Activated CD8-positive, alpha-beta memory T cell treated with anti-CD3 and anti-CD28 coated beads, Interleukin-2, amount 10 ng/mL, durations not matched to agents 7 days and 5 days (primary cell): ENCODE results near the gene ITPR2. TPM values are rescaled to one million over a fixed set of nuclear protein-coding genes. Genes with fewer than 3 reads are reported as not detected.

ENCODE experiments used
- ATAC-seq: fragments of 150-1000 bp; cut with Tn5 transposase; one replicate; pipeline ENCODE4 v1.10.0; 2021; ENCODE audit warnings: moderate library complexity
- CTCF ChIA-PET: fragments of 350-600 bp; sonication (Branson Sonifier 250); formaldehyde crosslinking; loops from one replicate; lab custom pipeline; 2021; ENCODE audit warnings: antibody characterized with exemption; lab: Charles Lee
- DNase-seq: peaks from one replicate; pipeline ENCODE4 v3.0.0-alpha.2; 2020
- H3K27ac Mint-ChIP-seq: one replicate; pipeline ENCODE4 v1.8.0; 2021; ENCODE audit warnings: mild to moderate bottlenecking, mixed read lengths
- H3K27me3 Mint-ChIP-seq: one replicate; pipeline ENCODE4 v1.8.0; 2021; ENCODE audit warnings: mixed read lengths
- H3K36me3 Mint-ChIP-seq: one replicate; pipeline ENCODE4 v1.8.0; 2021; ENCODE audit warnings: mild to moderate bottlenecking, mixed read lengths
- H3K4me1 Mint-ChIP-seq: one replicate; pipeline ENCODE4 v1.8.0; 2021; ENCODE audit warnings: mixed read lengths
- H3K4me3 Mint-ChIP-seq: one replicate; pipeline ENCODE4 v1.8.0; 2021; ENCODE audit warnings: mild to moderate bottlenecking, moderate library complexity, mixed read lengths
- H3K9me3 Mint-ChIP-seq: one replicate; pipeline ENCODE4 v1.8.0; 2022; ENCODE audit warnings: low read depth, mixed read lengths
- total RNA-seq, 2 experiments: library from RNA; stranded (reverse); gene quantifications; one replicate each; pipeline ENCODE4 v1.2.3, GENCODE V29; 2021

The ITPR2 gene
- total RNA-seq, 2 experiments from 2014 or later: 31.1 to 37.7 TPM

DNA sequence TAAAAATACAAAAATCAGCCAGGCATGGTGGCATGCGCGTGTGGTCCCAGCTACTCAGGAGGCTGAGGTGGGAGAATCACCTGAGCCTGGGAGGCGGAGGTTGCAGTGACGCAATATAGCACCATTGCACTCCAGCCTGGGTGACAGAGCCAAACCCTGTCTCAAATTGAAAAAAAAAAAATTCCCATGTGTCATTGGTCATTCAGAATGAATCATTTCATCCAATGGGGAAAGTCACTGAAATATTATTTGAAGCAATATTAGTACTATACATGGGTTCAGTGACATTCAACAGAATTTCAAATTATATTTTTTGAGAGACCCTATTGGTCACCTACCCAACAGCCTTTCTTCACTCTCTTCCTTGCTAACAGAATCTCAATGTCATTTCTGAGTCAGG lies 276.1 kb downstream of the ITPR2 start:
- no peak overlapping the region for H3K27ac Mint-ChIP-seq
- peaks cover 18% of the 10 kb centered on the region for H3K4me1 Mint-ChIP-seq
- CTCF ChIA-PET: interaction anchor here (0.6 kb wide), 1 partner anchor 95 kb away, joined by 3 read pairs; no protein-coding TSS in a partner anchor
- no peak for DNase-seq
- no peak overlapping the region for H3K4me3 Mint-ChIP-seq
- no peaks in the 10 kb centered on the region for H3K27me3 Mint-ChIP-seq
- H3K36me3 Mint-ChIP-seq: peaks cover 15% of the 10 kb centered on the region
- H3K9me3 Mint-ChIP-seq: no peaks in the 10 kb centered on the region
- no peak for ATAC-seq

DNA sequence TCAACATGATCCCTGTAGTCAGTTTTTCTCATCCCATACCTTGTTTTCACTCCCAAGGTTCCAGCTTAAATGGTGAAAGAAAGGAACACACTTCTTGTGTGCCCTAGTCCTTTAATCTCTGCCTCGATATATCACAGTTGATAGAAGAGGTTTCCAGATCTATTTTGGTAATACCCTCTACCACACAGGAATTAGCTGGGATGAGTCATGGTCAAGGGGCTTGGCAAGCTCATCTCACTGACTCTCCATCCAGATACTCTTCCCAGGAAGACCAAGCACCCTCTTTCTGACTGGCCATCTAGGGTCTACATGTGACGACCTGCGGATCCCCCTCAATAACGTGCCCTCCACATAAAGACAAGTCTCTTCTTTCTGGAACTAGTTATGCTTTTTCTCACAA lies 277.9 kb downstream of the ITPR2 start:
- Mint-ChIP-seq H3K4me3 (no peak overlapping the region), H3K9me3 (no peaks in the 10 kb centered on the region), H3K36me3 (peaks cover 20% of the 10 kb centered on the region)

DNA sequence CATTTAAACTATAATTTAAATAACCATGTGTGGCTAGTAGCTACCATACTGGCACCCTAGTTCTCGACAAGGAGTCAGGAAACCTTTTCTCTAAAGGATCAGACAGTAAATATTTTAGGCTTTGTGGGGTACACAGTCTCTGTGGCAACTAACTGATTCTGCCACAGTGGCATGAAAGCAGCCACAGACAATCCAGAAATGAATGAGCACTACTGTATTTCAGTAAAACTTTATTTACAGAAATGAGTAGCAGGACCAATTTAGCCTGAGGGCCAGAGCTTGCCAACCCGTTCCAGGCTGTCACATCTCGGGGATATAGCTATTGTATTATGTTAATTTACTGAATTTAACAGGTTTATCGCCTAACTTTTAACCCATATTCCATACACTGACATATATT lies 278.7 kb downstream of the ITPR2 start:
- CTCF ChIA-PET: interaction anchor here (1.5 kb wide), 1 partner anchor 13 kb away, joined by 3 read pairs; no protein-coding TSS in a partner anchor
- no peaks in the 10 kb centered on the region for H3K27me3 Mint-ChIP-seq

More for the DNA sequence above, 277.9 kb downstream of the ITPR2 start:
- Mint-ChIP-seq H3K27ac (no peak overlapping the region), H3K4me1 (peaks cover 20% of the 10 kb centered on the region), H3K27me3 (no peaks in the 10 kb centered on the region)
- DNase-seq (no peak), ATAC-seq (no peak)
- CTCF ChIA-PET: no interaction called here

DNA sequence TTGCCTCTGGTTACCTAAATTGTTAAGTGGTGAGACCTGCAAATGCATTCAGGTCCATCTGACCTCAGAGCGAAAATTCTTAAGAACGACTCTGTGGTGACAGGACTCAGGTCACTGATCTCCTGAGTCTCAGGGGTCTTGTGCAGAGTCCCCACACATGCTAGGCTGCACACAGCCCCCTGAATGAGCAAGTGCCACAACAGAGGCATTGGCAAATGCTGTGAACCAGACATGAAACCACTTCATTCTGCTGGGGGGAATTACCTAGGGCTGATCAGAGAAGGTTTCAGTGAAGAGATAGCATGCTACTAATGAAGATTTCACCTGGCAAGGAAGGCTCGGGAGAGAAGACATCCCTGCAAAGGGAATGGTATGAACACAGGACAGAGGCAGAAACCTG lies 281.6 kb downstream of the ITPR2 start:
- H3K36me3 Mint-ChIP-seq: peaks cover 25% of the 10 kb centered on the region
- H3K9me3 Mint-ChIP-seq: no peaks in the 10 kb centered on the region
- H3K27me3 Mint-ChIP-seq: no peaks in the 10 kb centered on the region
- H3K4me1 Mint-ChIP-seq: peaks cover 20% of the 10 kb centered on the region
- no peak overlapping the region for H3K27ac Mint-ChIP-seq
- CTCF ChIA-PET: no interaction called here
- ATAC-seq: no peak
- no peak for DNase-seq
- no peak overlapping the region for H3K4me3 Mint-ChIP-seq

More for the DNA sequence above, 278.7 kb downstream of the ITPR2 start:
- Mint-ChIP-seq H3K4me3 (no peak overlapping the region), H3K36me3 (peaks cover 20% of the 10 kb centered on the region), H3K27ac (no peak overlapping the region), H3K9me3 (no peaks in the 10 kb centered on the region), H3K4me1 (peaks cover 20% of the 10 kb centered on the region)
- DNase-seq (peak; percentile 60), ATAC-seq (peak; percentile 64)

DNA sequence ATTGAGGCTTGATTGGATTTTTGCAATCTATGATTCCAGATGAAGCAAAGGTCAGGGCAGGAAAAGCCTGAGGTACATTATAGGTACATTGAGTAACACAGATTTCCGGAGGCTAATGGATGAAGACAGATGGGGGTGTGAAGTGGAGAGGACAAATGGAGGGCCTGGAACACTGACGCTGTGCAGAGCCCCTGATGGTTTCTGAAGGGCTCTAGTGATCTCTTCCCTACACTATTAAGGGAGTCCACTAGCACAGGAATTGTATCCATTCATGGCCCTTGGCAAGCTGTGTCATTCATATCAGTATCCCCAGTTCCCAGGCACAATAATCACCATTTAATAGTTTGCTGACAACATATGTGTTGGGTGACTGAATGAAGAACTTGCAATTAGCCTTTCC lies 284.8 kb downstream of the ITPR2 start:
- Mint-ChIP-seq H3K27me3 (no peaks in the 10 kb centered on the region), H3K36me3 (peaks cover 22% of the 10 kb centered on the region), H3K4me1 (peaks cover 2% of the 10 kb centered on the region), H3K27ac (no peak overlapping the region), H3K9me3 (no peaks in the 10 kb centered on the region), H3K4me3 (no peak overlapping the region)
- no peak for DNase-seq
- CTCF ChIA-PET: no interaction called here
- ATAC-seq: no peak

DNA sequence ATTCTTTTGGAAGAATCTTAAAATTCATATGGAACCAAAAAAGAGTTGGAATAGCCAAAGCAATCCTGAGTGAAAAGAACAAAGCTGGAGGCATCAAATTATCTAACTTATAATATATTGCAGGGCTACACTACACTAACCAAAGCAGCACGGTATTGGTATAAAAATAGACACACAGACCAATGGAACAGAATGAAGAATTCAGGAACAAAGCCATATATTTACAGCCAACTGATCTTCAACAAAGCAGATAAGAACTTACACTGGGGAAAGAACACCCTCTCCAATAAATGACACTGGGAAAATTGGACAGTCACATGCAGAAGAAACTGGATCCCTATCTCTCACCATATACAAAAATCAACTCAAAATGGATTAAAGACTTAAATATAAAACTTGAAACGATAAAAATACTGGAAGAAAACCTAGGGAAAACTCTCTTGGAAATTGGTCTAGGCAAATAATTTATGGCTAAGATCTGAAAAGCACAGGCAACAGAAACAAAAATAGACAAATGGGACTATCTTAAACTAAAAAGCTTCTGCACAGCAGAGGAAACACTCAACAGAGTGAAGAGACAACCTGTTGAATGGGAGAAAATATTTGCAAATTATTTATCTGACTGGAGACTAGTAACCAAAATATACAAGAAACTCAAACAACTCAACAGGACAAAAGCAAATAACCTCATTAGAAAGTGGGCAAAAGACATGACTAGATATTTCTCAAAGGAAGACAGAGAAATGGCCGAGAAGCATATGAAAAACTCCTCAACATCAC lies 286.3 kb downstream of the ITPR2 start:
- CTCF ChIA-PET: no interaction called here
- H3K4me3 Mint-ChIP-seq: no peak overlapping the region
- H3K27ac Mint-ChIP-seq: no peak overlapping the region
- H3K9me3 Mint-ChIP-seq: no peaks in the 10 kb centered on the region
- H3K4me1 Mint-ChIP-seq: peaks cover under 1% of the 10 kb centered on the region
- DNase-seq: no peak
- no peak for ATAC-seq
- peaks cover 21% of the 10 kb centered on the region for H3K36me3 Mint-ChIP-seq
- H3K27me3 Mint-ChIP-seq: no peaks in the 10 kb centered on the region

DNA sequence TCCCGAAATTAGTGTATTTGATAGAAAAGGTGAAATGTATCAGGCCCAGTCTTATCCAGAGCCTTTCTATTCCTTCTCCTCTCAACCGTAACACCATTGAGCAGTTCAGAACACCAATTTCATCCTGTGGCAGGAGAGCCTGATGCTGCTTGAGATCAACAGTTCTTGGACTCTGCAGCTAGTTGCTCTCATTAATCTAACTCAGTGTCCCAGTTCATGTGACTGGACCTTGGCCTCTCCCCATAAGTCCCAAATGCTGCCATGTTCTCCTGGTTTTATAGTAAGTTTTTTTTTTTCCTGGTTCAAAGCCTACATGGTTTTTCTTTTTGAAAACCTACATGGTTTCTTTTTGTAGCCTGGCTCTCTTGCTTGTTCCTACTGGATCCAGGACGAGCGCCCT lies 293.9 kb downstream of the ITPR2 start:
- no peak for ATAC-seq
- H3K27ac Mint-ChIP-seq: no peak overlapping the region
- peaks cover 3% of the 10 kb centered on the region for H3K36me3 Mint-ChIP-seq
- CTCF ChIA-PET: no interaction called here
- no peaks in the 10 kb centered on the region for H3K4me1 Mint-ChIP-seq
- H3K4me3 Mint-ChIP-seq: no peak overlapping the region
- DNase-seq: no peak
- H3K9me3 Mint-ChIP-seq: no peaks in the 10 kb centered on the region
- no peaks in the 10 kb centered on the region for H3K27me3 Mint-ChIP-seq

DNA sequence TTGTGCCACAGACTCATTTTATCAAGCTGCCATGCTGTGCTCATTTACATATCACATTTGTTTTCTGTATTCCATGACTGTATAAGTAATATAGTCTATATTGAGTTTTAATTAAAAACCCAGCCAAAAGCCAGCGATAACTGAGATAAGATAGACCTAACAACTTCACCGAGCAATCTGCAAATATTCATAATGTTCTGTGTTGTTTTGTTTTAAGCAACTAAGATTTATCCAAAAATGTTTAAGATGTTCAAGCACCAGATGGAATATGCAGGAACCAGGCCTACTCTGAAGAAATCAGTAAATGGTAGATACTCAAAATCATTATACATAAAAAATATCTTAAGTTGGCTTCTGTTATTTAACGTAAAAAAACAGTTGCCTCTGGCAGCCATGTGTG lies 295.3 kb downstream of the ITPR2 start:
- H3K4me3 Mint-ChIP-seq: no peak overlapping the region
- no peaks in the 10 kb centered on the region for H3K4me1 Mint-ChIP-seq
- ATAC-seq (no peak), DNase-seq (no peak)
- no peak overlapping the region for H3K27ac Mint-ChIP-seq
- CTCF ChIA-PET: no interaction called here
- H3K9me3 Mint-ChIP-seq: no peaks in the 10 kb centered on the region
- no peaks in the 10 kb centered on the region for H3K27me3 Mint-ChIP-seq
- peaks cover 5% of the 10 kb centered on the region for H3K36me3 Mint-ChIP-seq

DNA sequence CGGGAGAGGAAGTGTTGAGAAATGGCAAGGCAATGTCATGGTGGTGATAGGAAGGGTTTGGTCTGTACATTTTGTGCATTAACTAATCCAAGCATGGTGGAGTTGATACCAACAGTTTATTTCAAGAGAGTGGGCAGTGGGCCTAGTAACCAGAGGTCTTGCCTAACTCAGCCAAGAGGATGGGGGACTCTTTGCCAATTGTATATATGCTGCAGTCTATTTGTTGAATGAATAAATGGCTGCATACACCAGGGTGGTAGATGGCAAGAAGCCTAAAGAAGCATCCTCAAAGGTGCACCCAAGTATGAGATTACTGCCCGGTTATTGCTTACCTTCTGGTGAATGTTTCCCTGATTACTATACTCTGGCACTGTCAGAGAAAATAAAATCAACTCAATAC lies 295.9 kb downstream of the ITPR2 start:
- no peak for ATAC-seq
- CTCF ChIA-PET: no interaction called here
- no peak overlapping the region for H3K27ac Mint-ChIP-seq

DNA sequence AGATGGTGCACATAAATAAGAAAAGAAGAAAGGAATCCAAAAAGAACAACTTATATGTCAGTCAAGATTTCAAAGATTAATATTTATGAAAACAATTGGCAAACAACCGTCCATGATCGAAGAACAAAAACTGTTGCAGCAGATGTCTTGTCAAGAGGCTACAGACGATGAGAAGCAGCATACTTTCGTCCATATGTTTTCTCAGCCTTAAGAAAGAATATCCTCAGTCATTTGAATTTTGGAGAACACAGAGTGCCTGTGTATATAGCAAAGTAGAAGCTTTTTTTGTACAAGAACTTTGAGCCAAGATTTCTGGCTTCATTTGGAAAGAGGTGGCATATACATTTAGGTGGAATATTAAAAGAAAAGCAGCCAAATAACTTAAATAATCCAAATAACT lies 297.2 kb downstream of the ITPR2 start:
- no peaks in the 10 kb centered on the region for H3K27me3 Mint-ChIP-seq
- no peak overlapping the region for H3K4me3 Mint-ChIP-seq
- ATAC-seq (no peak), DNase-seq (no peak)
- H3K9me3 Mint-ChIP-seq: no peaks in the 10 kb centered on the region
- peaks cover 5% of the 10 kb centered on the region for H3K36me3 Mint-ChIP-seq
- CTCF ChIA-PET: no interaction called here
- peaks cover 6% of the 10 kb centered on the region for H3K4me1 Mint-ChIP-seq
- no peak overlapping the region for H3K27ac Mint-ChIP-seq

More for the DNA sequence above, 295.9 kb downstream of the ITPR2 start:
- DNase-seq: no peak
- H3K27me3 Mint-ChIP-seq: no peaks in the 10 kb centered on the region
- peaks cover 5% of the 10 kb centered on the region for H3K36me3 Mint-ChIP-seq
- H3K4me1 Mint-ChIP-seq: no peaks in the 10 kb centered on the region
- H3K4me3 Mint-ChIP-seq: no peak overlapping the region
- H3K9me3 Mint-ChIP-seq: no peaks in the 10 kb centered on the region

DNA sequence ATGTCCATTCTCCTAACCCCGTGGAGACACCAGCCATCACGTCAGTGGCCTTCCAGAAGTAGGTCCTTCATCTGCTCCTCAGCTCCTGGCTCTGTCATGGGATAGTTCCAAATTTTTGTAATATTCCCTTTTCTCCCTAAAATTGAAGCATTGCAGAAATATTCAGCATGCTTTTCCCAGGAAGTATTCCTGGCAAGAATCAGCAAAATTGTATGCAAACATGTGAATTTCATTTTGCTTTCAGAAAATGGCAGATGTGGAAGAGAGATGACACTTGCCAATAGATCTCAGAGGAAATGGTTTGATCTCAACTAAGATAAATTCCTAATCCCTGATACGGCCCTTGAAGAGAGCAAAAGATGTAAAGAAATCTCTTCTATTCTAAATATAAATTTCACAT lies 298.9 kb downstream of the ITPR2 start:
- Mint-ChIP-seq H3K27ac (no peak overlapping the region), H3K9me3 (no peaks in the 10 kb centered on the region), H3K4me1 (peaks cover 10% of the 10 kb centered on the region), H3K36me3 (peaks cover 6% of the 10 kb centered on the region), H3K4me3 (no peak overlapping the region), H3K27me3 (no peaks in the 10 kb centered on the region)
- DNase-seq (no peak), ATAC-seq (no peak)
- CTCF ChIA-PET: no interaction called here

DNA sequence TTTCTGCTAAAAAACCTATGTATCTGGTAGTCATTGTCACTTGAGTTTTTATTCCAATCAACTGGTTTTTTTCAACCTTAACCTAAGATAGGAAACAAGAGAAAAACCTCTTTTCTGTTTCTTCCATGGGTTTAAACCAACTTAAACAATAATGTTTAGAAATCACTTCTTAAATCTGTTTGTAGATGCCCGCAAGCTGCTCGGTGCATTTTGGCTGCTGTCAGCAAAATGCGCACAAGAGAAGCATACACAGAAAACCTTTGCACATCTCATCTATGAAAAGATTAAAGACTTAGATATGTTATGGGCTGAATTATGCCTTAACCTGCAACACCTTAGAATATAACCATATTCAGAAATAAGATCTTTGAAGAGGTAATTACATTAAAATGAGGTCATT lies 299.8 kb downstream of the ITPR2 start:
- Mint-ChIP-seq H3K27ac (no peak overlapping the region), H3K27me3 (no peaks in the 10 kb centered on the region), H3K9me3 (no peaks in the 10 kb centered on the region), H3K36me3 (peaks cover 6% of the 10 kb centered on the region), H3K4me1 (peaks cover 10% of the 10 kb centered on the region), H3K4me3 (no peak overlapping the region)
- CTCF ChIA-PET: no interaction called here
- no peak for ATAC-seq
- no peak for DNase-seq

DNA sequence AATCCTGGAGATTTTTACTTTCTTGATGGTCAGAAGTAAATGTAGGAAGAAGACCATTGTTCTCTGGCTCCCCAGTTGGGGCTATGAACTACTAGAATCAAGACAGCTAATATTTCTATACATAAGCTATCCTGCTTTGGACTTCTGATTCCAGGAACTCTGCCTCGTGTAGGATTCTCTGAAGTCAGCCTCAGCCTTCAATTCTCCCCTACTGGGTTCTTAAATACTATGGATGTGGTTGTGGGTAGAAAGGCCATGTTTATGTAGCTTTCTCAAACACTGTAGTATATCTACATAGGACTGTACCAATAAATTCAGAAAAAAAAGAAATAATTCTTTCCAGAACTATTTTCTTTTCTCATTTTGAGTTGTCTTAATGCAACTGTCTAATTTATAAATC lies 302.5 kb downstream of the ITPR2 start:
- Mint-ChIP-seq H3K4me1 (peaks cover 10% of the 10 kb centered on the region), H3K27me3 (no peaks in the 10 kb centered on the region), H3K36me3 (peaks cover 15% of the 10 kb centered on the region), H3K4me3 (no peak overlapping the region), H3K9me3 (peaks cover 6% of the 10 kb centered on the region), H3K27ac (no peak overlapping the region)
- ATAC-seq (no peak), DNase-seq (no peak)
- CTCF ChIA-PET: no interaction called here

DNA sequence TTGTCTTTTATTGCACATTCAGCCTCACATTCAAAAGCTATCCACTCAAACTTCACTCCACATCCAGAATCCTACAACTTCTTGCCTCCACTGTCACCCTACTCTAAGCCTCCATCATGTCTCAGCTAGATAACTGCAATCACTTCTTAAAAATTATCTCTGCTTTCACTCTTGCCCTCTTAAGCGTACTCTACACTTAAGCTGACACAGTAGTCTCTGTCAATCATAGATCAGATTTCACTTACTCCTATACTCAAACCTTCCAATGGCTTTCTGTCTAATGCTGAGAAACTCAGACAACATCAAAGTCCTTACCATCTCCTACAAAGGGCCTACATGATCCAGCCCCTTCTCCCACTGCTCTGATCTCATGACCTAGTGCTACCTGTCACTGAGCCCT lies 304.1 kb downstream of the ITPR2 start:
- ATAC-seq: no peak
- CTCF ChIA-PET: no interaction called here
- H3K9me3 Mint-ChIP-seq: peaks cover 6% of the 10 kb centered on the region

More for the DNA sequence above, 304.1 kb downstream of the ITPR2 start:
- no peaks in the 10 kb centered on the region for H3K27me3 Mint-ChIP-seq
- DNase-seq: no peak
- peaks cover 10% of the 10 kb centered on the region for H3K4me1 Mint-ChIP-seq
- no peak overlapping the region for H3K27ac Mint-ChIP-seq
- no peak overlapping the region for H3K4me3 Mint-ChIP-seq
- peaks cover 15% of the 10 kb centered on the region for H3K36me3 Mint-ChIP-seq
